IPS-11a (cell line): ENCODE measurements around the gene SETX.
"Not testable (repeated sequence)": the region's sequence is repeated elsewhere in the genome, so short reads cannot be mapped to it uniquely, and the experiment has no call there.

ENCODE experiments used
- H3K4me3 ChIP-seq: one replicate; pipeline ENCODE4 v1.5.1; 2013; ENCODE audit warnings: low read depth, low read length, control low read depth

SETX gene

DNA sequence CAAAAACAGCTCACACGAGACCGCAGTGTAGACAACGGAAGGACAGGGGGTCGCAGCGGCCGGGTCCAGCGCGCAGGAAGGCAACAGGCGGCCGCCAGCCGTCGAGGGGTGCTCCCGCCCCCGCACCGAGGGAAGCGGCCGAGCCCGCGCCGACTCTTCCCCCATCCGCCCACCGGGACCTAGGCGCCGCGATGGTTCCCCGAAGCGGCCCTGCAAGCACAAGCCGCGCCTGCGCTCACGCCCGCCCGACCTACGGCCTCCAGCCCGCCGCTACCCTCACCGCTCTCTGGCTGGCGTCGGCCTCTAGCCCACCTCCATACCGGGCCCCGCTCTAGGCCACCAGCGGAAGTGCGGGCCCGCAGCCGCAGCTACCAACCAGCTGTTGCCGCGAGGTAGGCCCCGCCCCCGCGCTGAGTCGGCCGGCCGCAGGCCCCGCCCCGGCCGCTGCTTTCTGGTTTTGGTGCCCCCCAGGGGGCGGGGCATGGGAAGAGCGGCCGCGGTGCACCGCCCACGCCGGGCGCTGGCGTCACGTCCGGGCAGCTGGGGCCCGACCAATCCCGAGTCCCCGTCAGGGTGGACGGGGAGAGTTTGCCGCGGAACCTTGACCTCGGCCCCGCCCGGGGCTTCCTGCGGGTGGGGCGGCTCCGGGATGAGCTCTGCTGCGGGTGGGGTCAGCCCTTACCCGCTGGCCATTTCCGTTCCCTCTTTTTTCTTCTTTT lies at the start of gene SETX:
Gene SETX, minus strand, starts transcription at position 350 of the 719 bp plus-strand sequence. CDS start 5,558 bp downstream, outside the sequence.
- peak within 1 kb of the TSS; percentile 93 for H3K4me3 ChIP-seq

GRCh38 chr9:132404228-132404881 lies 49.6 kb upstream of the SETX start:
- no peak overlapping the region for H3K4me3 ChIP-seq

DNA sequence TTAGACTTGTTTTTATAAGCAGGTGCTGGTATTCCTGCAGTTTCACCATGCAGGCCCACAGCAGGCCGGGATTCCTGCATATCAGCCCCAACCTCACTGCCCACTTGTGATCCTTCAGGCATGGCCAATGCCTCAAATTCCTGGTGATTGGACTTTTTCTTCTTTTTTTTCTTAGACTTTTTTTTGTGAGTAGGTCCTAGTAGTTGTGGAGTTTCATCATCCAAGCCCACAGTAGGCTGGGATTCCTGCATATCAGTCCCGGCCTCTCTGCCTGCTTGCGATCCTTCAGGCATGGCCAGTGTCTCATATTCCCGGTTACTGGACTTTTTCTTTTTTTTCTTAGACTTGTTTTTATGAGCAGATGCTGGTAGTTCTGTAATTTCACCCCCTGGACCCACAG lies 47.0 kb upstream of the SETX start:
- no peak overlapping the region for H3K4me3 ChIP-seq

DNA sequence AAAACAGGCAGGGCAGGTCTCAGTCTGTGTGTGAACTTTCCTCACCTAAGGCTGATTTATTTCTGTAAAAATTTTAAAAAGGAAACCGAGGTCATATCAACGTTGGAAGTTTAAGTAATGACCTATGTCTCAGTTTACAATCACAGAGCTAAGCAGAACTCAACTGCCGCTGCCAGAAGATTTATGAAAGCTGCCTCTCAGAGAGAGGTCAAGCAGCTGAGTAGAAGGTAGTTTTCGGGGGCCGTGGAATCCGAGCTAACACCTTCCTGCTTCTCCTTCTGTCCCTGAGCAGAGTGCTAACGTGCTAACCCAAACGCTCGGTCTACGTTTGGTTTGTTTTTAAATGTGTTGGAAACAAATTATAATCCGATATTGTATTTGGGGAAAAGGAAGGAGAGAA lies 40.8 kb upstream of the SETX start:
- no peak overlapping the region for H3K4me3 ChIP-seq

DNA sequence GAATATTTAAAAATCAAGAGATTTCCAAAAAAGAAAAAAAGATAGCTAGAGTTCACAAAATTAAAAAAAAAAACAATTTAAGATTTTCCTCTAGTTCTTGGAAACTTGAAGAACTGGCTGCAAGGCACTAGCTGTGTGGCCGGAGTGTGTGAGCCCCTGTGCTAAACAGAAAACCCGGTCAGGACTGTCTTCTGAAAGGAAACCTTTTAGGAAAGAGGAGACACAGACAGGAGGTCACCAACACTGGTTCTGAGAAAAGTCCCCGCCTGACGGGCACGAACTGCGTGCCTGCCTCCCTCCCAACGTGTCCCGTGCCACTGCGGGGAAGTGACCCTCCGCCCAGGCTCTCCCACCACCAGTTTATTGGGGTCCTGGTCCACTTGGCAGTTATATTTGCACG lies 36.7 kb upstream of the SETX start:
- H3K4me3 ChIP-seq, result no peak overlapping the region

- H3K4me3 ChIP-seq, result no peak overlapping the region
These were observed 36.2 kb upstream of the SETX start for GRCh38 chr9:132390966-132391365.

DNA sequence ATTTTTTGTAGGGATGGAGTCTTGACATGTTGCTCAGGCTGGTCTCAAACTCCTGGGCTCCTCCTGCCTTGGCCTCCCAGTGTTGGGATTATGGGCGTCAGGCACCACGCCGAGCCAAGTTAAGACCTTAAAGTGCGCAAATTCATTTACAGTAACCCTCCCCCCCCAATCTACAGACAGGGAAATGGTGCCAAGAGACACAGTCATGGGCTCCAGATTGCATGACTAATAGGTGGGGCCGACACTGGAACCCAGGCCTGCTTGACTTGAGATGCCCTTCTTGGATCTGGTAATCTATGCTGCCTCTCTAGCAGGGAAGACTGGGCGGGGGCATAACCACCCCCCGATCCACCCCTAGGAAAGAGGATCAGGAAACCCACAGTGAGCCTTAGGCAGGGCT lies 32.3 kb upstream of the SETX start:
- no peak overlapping the region for H3K4me3 ChIP-seq

GRCh38 chr9:132384376-132384775 lies 29.6 kb upstream of the SETX start:
- no peak overlapping the region for H3K4me3 ChIP-seq

GRCh38 chr9:132383462-132383883 lies 28.7 kb upstream of the SETX start:
- H3K4me3 ChIP-seq, result no peak overlapping the region

DNA sequence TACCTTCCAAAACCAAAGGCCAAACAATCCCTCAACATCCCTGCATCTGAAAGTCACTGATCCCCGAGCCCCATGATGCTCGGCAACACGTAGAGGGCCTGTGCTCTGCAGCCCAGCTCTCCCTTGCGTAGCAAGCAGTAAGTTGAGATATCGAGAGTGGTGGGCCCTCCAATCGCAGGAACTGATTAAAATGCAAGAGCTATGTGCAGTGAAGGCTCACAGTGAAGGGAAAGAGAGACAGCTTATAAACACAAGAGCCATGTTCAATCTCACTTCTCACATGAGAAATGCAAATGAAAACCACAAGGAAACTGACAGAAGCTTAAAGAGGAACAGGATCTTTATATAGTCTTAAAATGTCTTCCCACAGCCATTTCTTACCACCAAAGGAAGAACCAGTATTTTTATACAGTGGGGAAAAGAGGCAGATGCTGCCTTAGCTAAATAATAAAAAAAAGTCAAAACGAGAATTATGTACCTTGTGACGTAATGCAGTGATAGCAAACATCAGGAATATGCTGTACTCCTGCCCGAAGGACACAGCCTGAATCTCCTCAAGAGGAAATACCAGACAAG lies 27.3 kb upstream of the SETX start:
- no peak overlapping the region for H3K4me3 ChIP-seq

DNA sequence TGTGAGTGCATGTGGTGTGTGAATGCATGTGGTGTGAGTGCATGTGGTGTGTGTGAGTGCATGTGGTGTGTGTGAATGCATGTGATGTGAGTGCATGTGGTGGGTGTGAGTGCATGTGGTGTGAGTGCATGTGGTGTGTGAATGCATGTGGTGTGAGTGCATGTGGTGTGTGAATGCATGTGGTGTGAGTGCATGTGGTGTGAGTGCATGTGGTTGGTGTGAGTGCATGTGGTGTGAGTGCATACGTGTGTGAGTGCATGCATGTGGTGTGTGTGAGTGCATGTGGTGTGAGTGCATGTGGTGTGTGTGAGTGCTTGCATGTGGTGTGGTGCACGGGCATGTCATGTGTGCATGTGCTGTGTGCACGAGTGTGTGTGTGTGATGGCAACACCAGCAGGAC lies 23.6 kb upstream of the SETX start:
- not testable (repeated sequence) for H3K4me3 ChIP-seq

GRCh38 chr9:132377769-132378168 lies 23.0 kb upstream of the SETX start:
- H3K4me3 ChIP-seq, result not testable (repeated sequence)

- H3K4me3 ChIP-seq, result no peak overlapping the region
These were observed 17.6 kb upstream of the SETX start for GRCh38 chr9:132372177-132373095.

GRCh38 chr9:132370592-132370991 lies 15.8 kb upstream of the SETX start:
- H3K4me3 ChIP-seq, result no peak overlapping the region

DNA sequence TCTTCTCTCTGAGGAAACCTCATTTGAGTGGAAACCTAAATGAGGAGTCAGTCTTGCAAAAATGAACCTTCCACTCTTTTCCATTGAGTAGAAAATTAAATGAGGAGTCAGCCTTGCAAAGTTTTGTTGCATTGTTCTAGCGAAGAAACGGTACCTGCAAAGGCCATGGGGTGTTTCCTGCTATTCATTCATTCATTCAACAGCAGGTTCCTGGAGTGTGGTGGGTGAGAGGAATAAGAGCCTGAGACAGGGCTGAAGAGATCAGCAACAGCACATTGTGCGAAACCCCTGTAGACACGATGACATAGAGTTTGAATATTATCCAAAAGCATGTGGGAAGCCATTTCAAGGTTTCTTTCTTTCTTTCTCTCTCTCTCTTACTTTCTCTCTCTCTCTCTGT lies 14.6 kb upstream of the SETX start:
- H3K4me3 ChIP-seq, result no peak overlapping the region

- no peak overlapping the region for H3K4me3 ChIP-seq
These were observed 13.0 kb upstream of the SETX start for GRCh38 chr9:132367613-132368313.

GRCh38 chr9:132366481-132366880 lies 11.7 kb upstream of the SETX start:
- H3K4me3 ChIP-seq, result no peak overlapping the region

- H3K4me3 ChIP-seq, result no peak overlapping the region
These were observed 11.2 kb upstream of the SETX start for GRCh38 chr9:132365986-132366385.

DNA sequence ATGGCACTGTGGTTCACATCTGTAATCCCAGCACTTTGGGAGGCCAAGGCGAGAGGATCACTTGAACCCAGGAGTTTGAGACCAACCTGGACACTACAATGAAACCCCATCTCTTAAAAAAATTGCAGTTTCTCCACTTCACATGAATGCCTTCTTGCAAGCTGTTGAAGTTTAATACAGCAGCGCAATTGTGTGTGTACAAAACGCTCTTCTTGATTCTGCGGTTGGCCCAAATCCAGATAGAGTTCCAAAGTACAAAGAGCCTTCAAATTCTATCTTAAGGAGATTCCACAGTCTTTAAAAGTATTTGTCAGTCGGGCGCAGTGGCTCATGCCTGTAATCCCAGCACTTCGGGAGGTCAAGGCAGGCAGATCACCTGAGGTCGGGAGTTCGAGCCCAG lies 9.3 kb upstream of the SETX start:
- no peak overlapping the region for H3K4me3 ChIP-seq

DNA sequence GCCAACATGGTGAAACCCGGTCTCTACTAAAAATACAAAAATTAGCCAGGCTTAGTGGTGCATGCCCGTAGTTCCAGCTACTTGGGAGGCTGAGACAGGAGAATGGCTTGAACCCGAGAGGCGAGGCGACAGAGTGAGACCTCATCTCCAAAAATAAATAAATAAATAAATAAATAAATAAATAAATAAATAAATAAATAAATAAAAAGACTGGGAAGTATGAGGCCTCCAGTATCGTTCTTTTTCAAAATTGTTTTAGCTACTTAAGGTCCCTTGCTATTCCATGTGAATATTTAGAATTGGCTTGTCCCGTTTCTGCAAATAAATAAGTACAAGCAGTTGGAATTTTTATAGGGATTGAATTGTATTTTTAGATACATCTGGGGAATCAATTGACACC lies 3.0 kb upstream of the SETX start:
- no peak overlapping the region for H3K4me3 ChIP-seq
